ENCODE data around the gene MIX23. TPM values are rescaled to one million over a fixed set of nuclear protein-coding genes. Genes with fewer than 3 reads are reported as not detected.

The MIX23 gene
- total RNA-seq, 1 experiment from 2014 or later, result 94.4 TPM

DNA sequence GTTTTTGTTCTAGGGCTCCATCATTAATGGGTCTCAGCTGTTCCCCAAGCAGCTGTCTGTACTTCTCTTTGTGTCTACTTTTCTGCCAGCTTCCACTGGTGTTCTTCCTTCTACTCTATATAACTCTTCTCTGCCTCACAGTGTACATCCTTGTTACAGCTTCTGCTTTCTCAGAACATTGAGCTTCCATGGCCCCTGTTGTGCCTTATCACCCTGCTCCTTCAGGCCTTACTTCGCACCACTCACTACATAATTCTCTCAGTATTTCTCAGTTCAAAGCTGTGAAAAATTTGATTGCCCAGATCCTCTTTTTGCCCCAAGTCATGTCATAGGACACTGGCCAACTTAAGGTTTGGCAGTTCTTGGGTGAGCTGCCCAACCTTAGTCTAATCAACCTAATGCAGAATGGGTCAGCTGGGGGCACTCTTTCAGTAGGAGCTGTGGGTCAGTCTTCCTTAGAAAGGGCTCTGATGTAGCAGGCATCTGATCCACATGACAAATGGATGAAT lies 29.1 kb downstream of the MIX23 start:
- intact Hi-C loops (cut with micrococcal nuclease), result no loop called here
- ChIA-PET POLR2A (interaction anchor here (0.5 to 11.3 kb wide), 18 partner anchors 8 to 256 kb away, joined by 3 to 89 read pairs (median 5); partner anchors contain the start of genes CSTA, FAM162A, MIX23 and WDR5B), CTCF (interaction anchor here (0.5 to 7.9 kb wide), 16 partner anchors 8 to 823 kb away, joined by 3 to 165 read pairs (median 3); partner anchors contain the start of gene POLQ)
- H3K9me3 Mint-ChIP-seq (ENCODE audit: unreplicated experiment), result no peaks in the 10 kb centered on the region
- no peak overlapping the region for H3K4me3 Mint-ChIP-seq (ENCODE audit: unreplicated experiment)
- no peak for DNase-seq (ENCODE audit: unreplicated experiment)
- peaks cover 26% of the 10 kb centered on the region for H3K4me1 Mint-ChIP-seq (ENCODE audit: insufficient read depth, unreplicated experiment)
- peaks cover 6% of the 10 kb centered on the region for H3K36me3 Mint-ChIP-seq (ENCODE audit: insufficient read depth, unreplicated experiment)
- H3K27ac Mint-ChIP-seq (ENCODE audit: low read depth, unreplicated experiment), result peak overlapping the region; percentile 43
- TF ChIP-seq, protein P1, sequence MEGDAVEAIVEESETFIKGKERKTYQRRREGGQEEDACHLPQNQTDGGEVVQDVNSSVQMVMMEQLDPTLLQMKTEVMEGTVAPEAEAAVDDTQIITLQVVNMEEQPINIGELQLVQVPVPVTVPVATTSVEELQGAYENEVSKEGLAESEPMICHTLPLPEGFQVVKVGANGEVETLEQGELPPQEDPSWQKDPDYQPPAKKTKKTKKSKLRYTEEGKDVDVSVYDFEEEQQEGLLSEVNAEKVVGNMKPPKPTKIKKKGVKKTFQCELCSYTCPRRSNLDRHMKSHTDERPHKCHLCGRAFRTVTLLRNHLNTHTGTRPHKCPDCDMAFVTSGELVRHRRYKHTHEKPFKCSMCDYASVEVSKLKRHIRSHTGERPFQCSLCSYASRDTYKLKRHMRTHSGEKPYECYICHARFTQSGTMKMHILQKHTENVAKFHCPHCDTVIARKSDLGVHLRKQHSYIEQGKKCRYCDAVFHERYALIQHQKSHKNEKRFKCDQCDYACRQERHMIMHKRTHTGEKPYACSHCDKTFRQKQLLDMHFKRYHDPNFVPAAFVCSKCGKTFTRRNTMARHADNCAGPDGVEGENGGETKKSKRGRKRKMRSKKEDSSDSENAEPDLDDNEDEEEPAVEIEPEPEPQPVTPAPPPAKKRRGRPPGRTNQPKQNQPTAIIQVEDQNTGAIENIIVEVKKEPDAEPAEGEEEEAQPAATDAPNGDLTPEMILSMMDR (IDR thresholded peaks at IDR 0.05; ENCODE audit: unreplicated experiment), result no peak
- no TSS peak for BruUV-seq (replicated peaks)
- no peaks in the 10 kb centered on the region for H3K27me3 Mint-ChIP-seq (ENCODE audit: insufficient read depth, unreplicated experiment)

- ChIA-PET POLR2A (interaction anchor here (0.5 to 11.3 kb wide), 23 partner anchors 7 to 705 kb away, joined by 3 to 89 read pairs (median 4); partner anchors contain the start of genes CSTA, FAM162A, MIX23 and WDR5B), CTCF (interaction anchor here (0.5 to 7.9 kb wide), 15 partner anchors 9 to 823 kb away, joined by 3 to 165 read pairs (median 4); partner anchors contain the start of gene POLQ)
- peaks cover 26% of the 10 kb centered on the region for H3K4me1 Mint-ChIP-seq (ENCODE audit: insufficient read depth, unreplicated experiment)
- peak overlapping the region; percentile 43 for H3K27ac Mint-ChIP-seq (ENCODE audit: low read depth, unreplicated experiment)
- H3K9me3 Mint-ChIP-seq (ENCODE audit: unreplicated experiment), result no peaks in the 10 kb centered on the region
- no peaks in the 10 kb centered on the region for H3K36me3 Mint-ChIP-seq (ENCODE audit: insufficient read depth, unreplicated experiment)
- BruUV-seq (replicated peaks), result no TSS peak
- H3K4me3 Mint-ChIP-seq (ENCODE audit: unreplicated experiment), result no peak overlapping the region
- DNase-seq (ENCODE audit: unreplicated experiment), result peak; percentile 87
- H3K27me3 Mint-ChIP-seq (ENCODE audit: insufficient read depth, unreplicated experiment), result no peaks in the 10 kb centered on the region
- intact Hi-C loops (cut with micrococcal nuclease), result no loop called here
- TF ChIP-seq, protein P1 (IDR thresholded peaks at IDR 0.05; ENCODE audit: unreplicated experiment), result no peak
Observed at GRCh38 chr3:122353215-122353614, 29.8 kb downstream of the MIX23 start.

GRCh38 chr3:122351612-122352011 lies 31.4 kb downstream of the MIX23 start:
- intact Hi-C loops (cut with micrococcal nuclease), result no loop called here
- Mint-ChIP-seq H3K4me3 (ENCODE audit: unreplicated experiment) (no peak overlapping the region), H3K36me3 (ENCODE audit: insufficient read depth, unreplicated experiment) (no peaks in the 10 kb centered on the region), H3K27ac (ENCODE audit: low read depth, unreplicated experiment) (no peak overlapping the region), H3K9me3 (ENCODE audit: unreplicated experiment) (peaks cover 10% of the 10 kb centered on the region), H3K27me3 (ENCODE audit: insufficient read depth, unreplicated experiment) (no peaks in the 10 kb centered on the region), H3K4me1 (ENCODE audit: insufficient read depth, unreplicated experiment) (peaks cover 26% of the 10 kb centered on the region)
- POLR2A ChIA-PET, result interaction anchor here (1.2 to 11.3 kb wide), 7 partner anchors 10 to 45 kb away, joined by 3 to 89 read pairs (median 26); partner anchors contain the start of genes CSTA, FAM162A and MIX23
- CTCF ChIA-PET, result interaction anchor here (0.8 to 7.9 kb wide), 3 partner anchors 37 to 47 kb away, joined by 5 to 165 read pairs (median 6); no protein-coding TSS in a partner anchor
- BruUV-seq (replicated peaks), result no TSS peak
- no peak for DNase-seq (ENCODE audit: unreplicated experiment)
- TF ChIP-seq, protein P1 (IDR thresholded peaks at IDR 0.05; ENCODE audit: unreplicated experiment), result no peak

DNA sequence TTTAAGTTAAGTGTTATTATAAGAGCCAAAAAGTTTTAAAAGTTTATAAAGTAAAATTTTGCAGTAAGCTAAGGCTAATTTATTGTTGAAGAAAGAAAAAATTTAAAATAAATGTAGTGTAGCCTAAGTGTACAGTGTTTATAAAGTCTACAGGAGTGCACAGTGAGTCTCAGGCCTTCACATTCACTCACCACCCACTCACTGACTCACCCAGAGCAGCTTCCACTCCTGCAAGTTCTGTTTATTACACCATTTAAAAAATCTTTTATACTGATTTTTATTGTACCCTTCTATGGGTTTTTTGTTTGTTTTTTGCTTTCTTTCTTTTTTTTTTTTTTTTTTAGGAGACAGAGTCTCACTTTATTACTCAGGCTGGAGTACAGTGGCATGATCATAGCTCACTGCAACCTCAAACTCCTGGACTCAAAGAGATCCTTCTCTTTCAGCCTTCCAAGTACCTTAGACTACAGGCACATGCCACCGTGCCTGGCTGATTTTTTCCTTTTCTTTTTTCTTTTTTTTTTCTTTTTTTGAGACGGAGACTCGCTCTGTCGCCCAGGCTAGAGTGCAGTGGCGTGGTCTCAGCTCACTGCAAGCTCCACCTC lies 32.1 kb downstream of the MIX23 start:
- POLR2A ChIA-PET, result interaction anchor here (0.6 to 11.3 kb wide), 9 partner anchors 9 to 47 kb away, joined by 3 to 89 read pairs (median 4); partner anchors contain the start of genes CSTA, FAM162A and MIX23
- no TSS peak for BruUV-seq (replicated peaks)
- no peaks in the 10 kb centered on the region for H3K27me3 Mint-ChIP-seq (ENCODE audit: insufficient read depth, unreplicated experiment)
- intact Hi-C loops (cut with micrococcal nuclease), result no loop called here
- peaks cover 26% of the 10 kb centered on the region for H3K4me1 Mint-ChIP-seq (ENCODE audit: insufficient read depth, unreplicated experiment)
- TF ChIP-seq, protein P1 (IDR thresholded peaks at IDR 0.05; ENCODE audit: unreplicated experiment), result no peak
- DNase-seq (ENCODE audit: unreplicated experiment), result peak; percentile 53
- no peak overlapping the region for H3K4me3 Mint-ChIP-seq (ENCODE audit: unreplicated experiment)
- peak overlapping the region; percentile 70 for H3K27ac Mint-ChIP-seq (ENCODE audit: low read depth, unreplicated experiment)
- H3K9me3 Mint-ChIP-seq (ENCODE audit: unreplicated experiment), result peaks cover 10% of the 10 kb centered on the region
- CTCF ChIA-PET, result interaction anchor here (0.8 to 3.2 kb wide), 9 partner anchors 8 to 249 kb away, joined by 3 to 34 read pairs (median 4); partner anchors contain the start of gene MIX23
- no peaks in the 10 kb centered on the region for H3K36me3 Mint-ChIP-seq (ENCODE audit: insufficient read depth, unreplicated experiment)
